Upper lobe of left lung (tissue), 6 donors: Measurements from ENCODE around the gene TNS4. TPM values are rescaled to one million over a fixed set of nuclear protein-coding genes. Genes with fewer than 3 reads are reported as not detected.

ENCODE experiments used
- ATAC-seq, 2 donors: fragments of 200-7000 bp; cut with Tn5 transposase; one replicate each; pipeline ENCODE4 v1.9.1; 2022; ENCODE audit warnings: mild to moderate bottlenecking in 2 of 2, moderate library complexity in 2 of 2; ENCODE audit not compliant: low FRiP score in 2 of 2
- DNase-seq, 2 donors: peaks; one replicate each; pipeline ENCODE4 v3.0.0-alpha.2; 2019 to 2020
- H3K27ac ChIP-seq, 4 donors: fragments of 200-600 bp; sonication (generic); one replicate each; pipeline ENCODE4 v1.5.1; 2016 to 2019
- H3K27me3 ChIP-seq, 4 donors: fragments of 200-600 bp; sonication (generic); one replicate each; pipeline ENCODE4 v1.5.1; 2017 to 2019
- H3K36me3 ChIP-seq, 4 donors: fragments of 200-600 bp; sonication (generic); one replicate each; pipeline ENCODE4 v1.5.1; 2016 to 2019
- H3K4me1 ChIP-seq, 4 donors: fragments of 200-600 bp; sonication (generic); one replicate each; pipeline ENCODE4 v1.5.1; 2018 to 2019
- H3K4me3 ChIP-seq, 4 donors: fragments of 200-600 bp; sonication (generic); one replicate each; pipeline ENCODE4 v1.5.1; 2017 to 2019; ENCODE audit warnings: mild to moderate bottlenecking in 2 of 4, moderate library complexity in 1 of 4
- H3K9me3 ChIP-seq, 4 donors: fragments of 200-600 bp; sonication (generic); one replicate each; pipeline ENCODE4 v1.5.1; 2018 to 2019
- CTCF ChIP-seq, 6 experiments: fragments of 450-650 bp in 4 of 6; fragments of 200-600 bp in 2 of 6; sonication (generic) in 2 of 6; IDR thresholded peaks; one replicate each; pipeline ENCODE4 v1.5.1; 2016 to 2019; ENCODE audit warnings: antibody characterized with exemption in 6 of 6
- EP300 ChIP-seq, 4 donors: sonication (generic); formaldehyde crosslinking; IDR thresholded peaks; one replicate each; pipeline ENCODE4 v1.5.1; 2017; ENCODE audit warnings: antibody characterized with exemption in 4 of 4, control low read depth in 2 of 4
- POLR2A ChIP-seq, 4 donors: fragments of 450-650 bp; IDR thresholded peaks; one replicate each; pipeline ENCODE4 v1.5.1; 2016 to 2017; ENCODE audit warnings: antibody characterized with exemption in 4 of 4, mild to moderate bottlenecking in 2 of 4
- POLR2AphosphoS5 ChIP-seq, 2 donors: sonication (generic); formaldehyde crosslinking; IDR thresholded peaks; one replicate each; pipeline ENCODE4 v1.5.1; 2017; ENCODE audit warnings: antibody characterized with exemption in 2 of 2
- WGBS, 2 donors: methylation state at CpG; one replicate each; pipeline ENCODE4 v1.1.5; 2017 to 2018; 5-methylcytosine and 5-hydroxymethylcytosine counted together
- total RNA-seq, 6 donors: library from RNA; depleted of rRNA in 4 of 6; stranded (reverse); fragments of >200 nt in 4 of 6; gene quantifications; one replicate each; pipeline versions ENCODE4 v1.1.0 to v1.2.1, GENCODE V29; 2016 to 2021
- donor health status: DM: no; HTN: no; CAD: no; lungs with moderate emphysema.
- donor health status: DM: no; HTN: yes; CAD: no; lungs with severe emphysema.

TNS4 gene
- total RNA-seq, 6 donors from 2014 or later, result 0.54 to 5.1 (median 1.1) TPM; not detected in 1

DNA sequence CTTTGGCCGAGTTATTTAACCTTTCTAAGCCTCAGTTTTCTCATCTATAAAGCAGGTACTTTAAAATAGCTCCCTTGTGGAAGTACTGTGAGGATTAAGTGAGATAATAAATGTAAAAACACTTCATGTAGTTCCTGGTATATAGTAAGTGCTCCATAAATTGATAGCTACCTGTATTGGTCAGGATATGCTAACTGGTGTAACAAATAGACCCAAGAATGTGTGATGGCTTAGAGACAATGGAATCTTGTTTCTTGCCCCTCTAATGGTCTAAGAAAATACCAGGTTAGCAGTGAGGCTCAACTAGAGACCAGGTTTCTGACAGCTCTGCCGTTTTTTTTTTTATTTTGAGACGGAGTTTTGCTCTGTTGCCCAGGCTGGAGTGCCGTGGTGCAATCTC is 34.0 kb upstream of the TNS4 start:
- Histone ChIP-seq H3K36me3 (no peaks in the 10 kb centered on the region), H3K4me1 (peaks cover 57 to 79% (median 73%) of the 10 kb centered on the region in 4 donors), H3K27ac (peak overlapping the region; percentile 83 to 93 (median 86)), H3K4me3 (no peak overlapping the region), H3K9me3 (no peaks in the 10 kb centered on the region), H3K27me3 (no peaks in the 10 kb centered on the region)
- TF ChIP-seq EP300 (IDR thresholded peaks at IDR 0.05), result no peak
- no peak for TF ChIP-seq CTCF (IDR thresholded peaks at IDR 0.05)
- no peak for TF ChIP-seq POLR2AphosphoS5 (IDR thresholded peaks at IDR 0.05)
- no peak for TF ChIP-seq POLR2A (IDR thresholded peaks at IDR 0.05)
- no peak for DNase-seq
- ATAC-seq, result no peak
- WGBS, 2 donors, result 72 to 74% methylated on average over 4 of the region's 4 CpGs

GRCh38 chr17:40534371-40535189 is 33.2 kb upstream of the TNS4 start:
- H3K9me3 ChIP-seq, result no peaks in the 10 kb centered on the region
- no peak overlapping the region for H3K4me3 ChIP-seq
- TF ChIP-seq POLR2A (IDR thresholded peaks at IDR 0.05) (peak in 1 of 4 donors; percentile 14), CTCF (IDR thresholded peaks at IDR 0.05) (no peak), EP300 (IDR thresholded peaks at IDR 0.05) (no peak)
- no peaks in the 10 kb centered on the region for H3K27me3 ChIP-seq
- no peaks in the 10 kb centered on the region for H3K36me3 ChIP-seq
- ATAC-seq (no peak), DNase-seq (no peak)
- peak overlapping the region; percentile 81 to 93 (median 84) for H3K27ac ChIP-seq
- H3K4me1 ChIP-seq, result peaks cover 55 to 79% (median 71%) of the 10 kb centered on the region in 4 donors
- 84% methylated on average over 11 of the region's 11 CpGs for WGBS, 2 donors

- Histone ChIP-seq H3K4me3 (no peak overlapping the region), H3K4me1 (peaks cover 48 to 73% (median 66%) of the 10 kb centered on the region in 4 donors), H3K36me3 (no peaks in the 10 kb centered on the region), H3K27ac (peak overlapping the region; percentile 81 to 93 (median 84)), H3K9me3 (no peaks in the 10 kb centered on the region), H3K27me3 (no peaks in the 10 kb centered on the region)
- TF ChIP-seq POLR2A (IDR thresholded peaks at IDR 0.05) (no peak), EP300 (IDR thresholded peaks at IDR 0.05) (peak in 1 of 4 donors; percentile 41)
- ATAC-seq, result no peak
- no peak for DNase-seq
- 47 to 49% methylated on average over 4 of the region's 4 CpGs for WGBS, 2 donors
These were observed 32.5 kb upstream of the TNS4 start for GRCh38 chr17:40533896-40534295.

GRCh38 chr17:40532520-40533253 is 31.3 kb upstream of the TNS4 start:
- Histone ChIP-seq H3K36me3 (no peaks in the 10 kb centered on the region), H3K4me3 (no peak overlapping the region), H3K4me1 (peaks cover 36 to 61% (median 54%) of the 10 kb centered on the region in 4 donors), H3K27me3 (no peaks in the 10 kb centered on the region), H3K27ac (peak overlapping the region; percentile 40 to 85 (median 72)), H3K9me3 (no peaks in the 10 kb centered on the region)
- ATAC-seq, result no peak
- WGBS, 2 donors, result 38 to 41% methylated on average over 6 of the region's 6 CpGs
- no peak for DNase-seq
- TF ChIP-seq CTCF (IDR thresholded peaks at IDR 0.05) (no peak), POLR2AphosphoS5 (IDR thresholded peaks at IDR 0.05) (peak; percentile 11 to 65), EP300 (IDR thresholded peaks at IDR 0.05) (peak in 2 of 4 donors; percentile 61 to 65), POLR2A (IDR thresholded peaks at IDR 0.05) (no peak)
